ENCODE data around the gene GDPD5. TPM values are rescaled to one million over a fixed set of nuclear protein-coding genes. Genes with fewer than 3 reads are reported as not detected.

The GDPD5 gene
- total RNA-seq, 1 experiment from 2014 or later, result 12.2 TPM

DNA sequence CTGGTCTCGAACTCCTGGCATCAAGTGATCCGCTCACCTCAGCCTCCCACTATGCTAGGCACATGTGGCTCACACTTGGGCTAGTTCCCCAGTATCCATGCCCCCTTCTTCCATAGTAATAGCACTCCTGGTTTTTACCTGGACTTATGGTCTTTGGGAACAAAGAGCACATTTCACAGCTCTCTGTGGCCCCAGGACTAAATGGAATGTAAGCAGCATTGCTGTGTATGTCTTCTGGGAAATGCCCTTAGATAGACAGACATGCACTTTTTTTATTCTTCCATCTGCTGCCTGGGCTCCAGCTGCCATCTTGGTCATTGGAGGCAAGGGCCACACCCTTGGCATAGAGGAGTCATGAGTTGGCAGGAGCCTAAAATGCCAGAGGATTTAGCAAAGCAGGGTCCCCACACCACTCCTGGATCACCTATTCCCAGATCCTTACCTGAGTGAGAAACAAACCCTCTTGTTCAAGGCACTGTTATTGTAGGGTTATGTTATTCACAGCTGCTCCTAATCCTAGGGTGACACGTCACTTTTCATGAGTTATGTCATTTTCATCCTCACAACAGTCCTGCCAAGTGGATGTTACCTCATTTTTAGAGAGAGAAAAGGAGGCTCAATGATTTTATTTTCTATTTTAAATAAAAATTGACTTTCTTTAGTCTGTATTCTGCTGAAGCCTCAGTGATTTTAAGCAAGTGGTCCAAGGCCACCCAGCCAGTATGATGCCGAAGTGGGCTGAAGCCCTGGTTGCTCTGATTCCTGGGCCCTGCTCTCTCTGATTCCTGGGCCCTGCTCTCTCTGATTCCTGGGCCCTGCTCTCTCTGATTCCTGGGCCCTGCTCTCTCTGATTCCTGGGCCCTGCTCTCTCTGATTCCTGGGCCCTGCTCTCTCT is 15.7 kb upstream of the GDPD5 start:
- CTCF ChIA-PET, result interaction anchor here (0.7 to 1.2 kb wide), 3 partner anchors 10 to 270 kb away, joined by 3 read pairs; no protein-coding TSS in a partner anchor
- POLR2A ChIA-PET, result interaction anchor here (0.6 kb wide), 1 partner anchor 87 kb away, joined by 4 read pairs; no protein-coding TSS in a partner anchor
- Mint-ChIP-seq H3K4me3 (no peak overlapping the region), H3K4me1 (no peaks in the 10 kb centered on the region), H3K27me3 (ENCODE audit: low read depth) (peaks cover under 1% of the 10 kb centered on the region; the same call in 1 of the 2 replicates), H3K9me3 (no peaks in the 10 kb centered on the region), H3K27ac (no peak overlapping the region), H3K36me3 (no peaks in the 10 kb centered on the region)
- ATAC-seq (no peak), DNase-seq (ENCODE audit: low spot score) (no peak)
- TF ChIP-seq, protein P1, sequence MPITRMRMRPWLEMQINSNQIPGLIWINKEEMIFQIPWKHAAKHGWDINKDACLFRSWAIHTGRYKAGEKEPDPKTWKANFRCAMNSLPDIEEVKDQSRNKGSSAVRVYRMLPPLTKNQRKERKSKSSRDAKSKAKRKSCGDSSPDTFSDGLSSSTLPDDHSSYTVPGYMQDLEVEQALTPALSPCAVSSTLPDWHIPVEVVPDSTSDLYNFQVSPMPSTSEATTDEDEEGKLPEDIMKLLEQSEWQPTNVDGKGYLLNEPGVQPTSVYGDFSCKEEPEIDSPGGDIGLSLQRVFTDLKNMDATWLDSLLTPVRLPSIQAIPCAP (CRISPR knock-in tag; IDR thresholded peaks at IDR 0.05), result no peak
- TF ChIP-seq NFYB (CRISPR knock-in tag; conservative IDR thresholded peaks at IDR 0.05; ENCODE audit: low read depth) (no peak), SMAD4 (CRISPR knock-in tag; IDR thresholded peaks at IDR 0.05) (no peak), ZNF396 (CRISPR knock-in tag; IDR thresholded peaks at IDR 0.05; ENCODE audit: borderline replicate concordance) (no peak), ETV6 (CRISPR knock-in tag; IDR thresholded peaks at IDR 0.05) (no peak), ZNF138 (CRISPR knock-in tag; conservative IDR thresholded peaks at IDR 0.05) (no peak)
- TF ChIP-seq, protein P2, sequence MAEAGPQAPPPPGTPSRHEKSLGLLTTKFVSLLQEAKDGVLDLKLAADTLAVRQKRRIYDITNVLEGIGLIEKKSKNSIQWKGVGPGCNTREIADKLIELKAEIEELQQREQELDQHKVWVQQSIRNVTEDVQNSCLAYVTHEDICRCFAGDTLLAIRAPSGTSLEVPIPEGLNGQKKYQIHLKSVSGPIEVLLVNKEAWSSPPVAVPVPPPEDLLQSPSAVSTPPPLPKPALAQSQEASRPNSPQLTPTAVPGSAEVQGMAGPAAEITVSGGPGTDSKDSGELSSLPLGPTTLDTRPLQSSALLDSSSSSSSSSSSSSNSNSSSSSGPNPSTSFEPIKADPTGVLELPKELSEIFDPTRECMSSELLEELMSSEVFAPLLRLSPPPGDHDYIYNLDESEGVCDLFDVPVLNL (CRISPR knock-in tag; IDR thresholded peaks at IDR 0.05; ENCODE audit: borderline replicate concordance, low read depth), result no peak
- TF ChIP-seq, protein P3, sequence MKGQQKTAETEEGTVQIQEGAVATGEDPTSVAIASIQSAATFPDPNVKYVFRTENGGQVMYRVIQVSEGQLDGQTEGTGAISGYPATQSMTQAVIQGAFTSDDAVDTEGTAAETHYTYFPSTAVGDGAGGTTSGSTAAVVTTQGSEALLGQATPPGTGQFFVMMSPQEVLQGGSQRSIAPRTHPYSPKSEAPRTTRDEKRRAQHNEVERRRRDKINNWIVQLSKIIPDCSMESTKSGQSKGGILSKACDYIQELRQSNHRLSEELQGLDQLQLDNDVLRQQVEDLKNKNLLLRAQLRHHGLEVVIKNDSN (CRISPR knock-in tag; IDR thresholded peaks at IDR 0.05), result no peak
- TF ChIP-seq, protein P4, sequence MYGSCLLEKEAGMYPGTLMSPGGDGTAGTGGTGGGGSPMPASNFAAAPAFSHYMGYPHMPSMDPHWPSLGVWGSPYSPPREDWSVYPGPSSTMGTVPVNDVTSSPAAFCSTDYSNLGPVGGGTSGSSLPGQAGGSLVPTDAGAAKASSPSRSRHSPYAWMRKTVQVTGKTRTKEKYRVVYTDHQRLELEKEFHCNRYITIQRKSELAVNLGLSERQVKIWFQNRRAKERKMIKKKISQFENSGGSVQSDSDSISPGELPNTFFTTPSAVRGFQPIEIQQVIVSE (CRISPR knock-in tag; IDR thresholded peaks at IDR 0.05; ENCODE audit: borderline replicate concordance), result no peak

DNA sequence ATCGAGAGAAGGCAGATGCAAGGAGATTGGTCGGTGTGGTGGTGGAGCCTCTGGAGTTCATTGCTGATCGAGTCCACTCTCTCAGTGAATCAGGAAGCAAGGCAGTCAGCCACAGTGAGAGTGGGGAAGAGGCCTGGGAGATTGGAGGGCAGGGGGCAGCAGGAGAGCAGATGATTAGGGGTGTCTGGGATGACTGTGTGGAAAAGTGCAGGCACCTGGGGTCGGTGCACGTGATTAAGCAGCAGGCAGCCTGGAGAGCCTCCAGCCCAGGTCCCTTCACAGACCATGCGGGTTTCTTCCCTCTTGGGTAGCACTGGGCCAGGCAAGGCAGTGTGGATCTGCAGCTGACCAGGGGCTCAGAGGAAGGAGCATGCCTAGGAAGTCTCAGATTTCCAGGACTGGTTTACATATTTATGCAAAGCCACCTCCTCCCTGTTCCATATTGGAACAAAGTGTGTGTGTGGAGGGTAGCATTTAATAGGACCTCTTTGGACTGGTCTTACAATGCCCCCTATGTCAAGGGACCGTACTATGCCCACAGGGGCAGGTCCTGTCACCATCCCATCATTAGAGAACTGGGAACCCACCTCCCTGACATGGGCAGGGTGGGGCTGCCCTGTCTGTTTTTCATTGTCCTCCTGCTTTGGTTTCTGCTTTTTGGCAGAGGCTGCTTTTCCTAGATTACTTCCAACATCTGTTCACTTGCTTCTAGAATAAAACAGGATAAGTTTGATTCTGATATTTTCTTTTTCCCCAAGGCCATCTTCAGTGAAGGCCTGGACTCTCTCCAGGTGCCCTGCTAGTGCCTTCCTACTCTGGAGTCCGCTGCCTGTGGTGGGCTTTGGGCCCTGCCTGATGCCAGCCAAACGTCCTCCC is 14.0 kb upstream of the GDPD5 start:
- DNase-seq (ENCODE audit: low spot score), result no peak
- Mint-ChIP-seq H3K9me3 (no peaks in the 10 kb centered on the region), H3K4me1 (no peaks in the 10 kb centered on the region), H3K36me3 (no peaks in the 10 kb centered on the region), H3K27ac (no peak overlapping the region), H3K27me3 (ENCODE audit: low read depth) (peaks cover 2% of the 10 kb centered on the region; the same call in 1 of the 2 replicates), H3K4me3 (no peak overlapping the region)
- ChIA-PET CTCF (interaction anchor here (1.1 to 1.2 kb wide), 2 partner anchors 8 to 114 kb away, joined by 3 read pairs; no protein-coding TSS in a partner anchor), POLR2A (no interaction called here)
- TF ChIP-seq SOX15 (CRISPR knock-in tag; IDR thresholded peaks at IDR 0.05) (no peak), ELF4 (CRISPR knock-in tag; IDR thresholded peaks at IDR 0.05; ENCODE audit: low read depth) (no peak), ZNF317 (CRISPR knock-in tag; IDR thresholded peaks at IDR 0.05; ENCODE audit: borderline replicate concordance, low read depth) (no peak), ESRRA (CRISPR knock-in tag; IDR thresholded peaks at IDR 0.05; ENCODE audit: borderline replicate concordance) (no peak), FOXJ3 (CRISPR knock-in tag; IDR thresholded peaks at IDR 0.05; ENCODE audit: borderline replicate concordance) (no peak), GABPB1 (CRISPR knock-in tag; IDR thresholded peaks at IDR 0.05) (no peak), CREM (CRISPR knock-in tag; IDR thresholded peaks at IDR 0.05) (no peak), MXD4 (CRISPR knock-in tag; IDR thresholded peaks at IDR 0.05; ENCODE audit: borderline replicate concordance) (no peak)
- TF ChIP-seq, protein P5, sequence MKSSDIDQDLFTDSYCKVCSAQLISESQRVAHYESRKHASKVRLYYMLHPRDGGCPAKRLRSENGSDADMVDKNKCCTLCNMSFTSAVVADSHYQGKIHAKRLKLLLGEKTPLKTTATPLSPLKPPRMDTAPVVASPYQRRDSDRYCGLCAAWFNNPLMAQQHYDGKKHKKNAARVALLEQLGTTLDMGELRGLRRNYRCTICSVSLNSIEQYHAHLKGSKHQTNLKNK (CRISPR knock-in tag; IDR thresholded peaks at IDR 0.05), result no peak
- TF ChIP-seq, protein P6, sequence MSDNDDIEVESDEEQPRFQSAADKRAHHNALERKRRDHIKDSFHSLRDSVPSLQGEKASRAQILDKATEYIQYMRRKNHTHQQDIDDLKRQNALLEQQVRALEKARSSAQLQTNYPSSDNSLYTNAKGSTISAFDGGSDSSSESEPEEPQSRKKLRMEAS (CRISPR knock-in tag; IDR thresholded peaks at IDR 0.05), result no peak
- TF ChIP-seq, protein P7, sequence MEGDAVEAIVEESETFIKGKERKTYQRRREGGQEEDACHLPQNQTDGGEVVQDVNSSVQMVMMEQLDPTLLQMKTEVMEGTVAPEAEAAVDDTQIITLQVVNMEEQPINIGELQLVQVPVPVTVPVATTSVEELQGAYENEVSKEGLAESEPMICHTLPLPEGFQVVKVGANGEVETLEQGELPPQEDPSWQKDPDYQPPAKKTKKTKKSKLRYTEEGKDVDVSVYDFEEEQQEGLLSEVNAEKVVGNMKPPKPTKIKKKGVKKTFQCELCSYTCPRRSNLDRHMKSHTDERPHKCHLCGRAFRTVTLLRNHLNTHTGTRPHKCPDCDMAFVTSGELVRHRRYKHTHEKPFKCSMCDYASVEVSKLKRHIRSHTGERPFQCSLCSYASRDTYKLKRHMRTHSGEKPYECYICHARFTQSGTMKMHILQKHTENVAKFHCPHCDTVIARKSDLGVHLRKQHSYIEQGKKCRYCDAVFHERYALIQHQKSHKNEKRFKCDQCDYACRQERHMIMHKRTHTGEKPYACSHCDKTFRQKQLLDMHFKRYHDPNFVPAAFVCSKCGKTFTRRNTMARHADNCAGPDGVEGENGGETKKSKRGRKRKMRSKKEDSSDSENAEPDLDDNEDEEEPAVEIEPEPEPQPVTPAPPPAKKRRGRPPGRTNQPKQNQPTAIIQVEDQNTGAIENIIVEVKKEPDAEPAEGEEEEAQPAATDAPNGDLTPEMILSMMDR (IDR thresholded peaks at IDR 0.05), result no peak
- ATAC-seq, result no peak
